ENCODE data around the gene GFI1. TPM values are rescaled to one million over a fixed set of nuclear protein-coding genes. Genes with fewer than 3 reads are reported as not detected.

GFI1 gene
- total and polyA plus RNA-seq, 9 donors: 0.13 to 0.54 (median 0.26) TPM

DNA sequence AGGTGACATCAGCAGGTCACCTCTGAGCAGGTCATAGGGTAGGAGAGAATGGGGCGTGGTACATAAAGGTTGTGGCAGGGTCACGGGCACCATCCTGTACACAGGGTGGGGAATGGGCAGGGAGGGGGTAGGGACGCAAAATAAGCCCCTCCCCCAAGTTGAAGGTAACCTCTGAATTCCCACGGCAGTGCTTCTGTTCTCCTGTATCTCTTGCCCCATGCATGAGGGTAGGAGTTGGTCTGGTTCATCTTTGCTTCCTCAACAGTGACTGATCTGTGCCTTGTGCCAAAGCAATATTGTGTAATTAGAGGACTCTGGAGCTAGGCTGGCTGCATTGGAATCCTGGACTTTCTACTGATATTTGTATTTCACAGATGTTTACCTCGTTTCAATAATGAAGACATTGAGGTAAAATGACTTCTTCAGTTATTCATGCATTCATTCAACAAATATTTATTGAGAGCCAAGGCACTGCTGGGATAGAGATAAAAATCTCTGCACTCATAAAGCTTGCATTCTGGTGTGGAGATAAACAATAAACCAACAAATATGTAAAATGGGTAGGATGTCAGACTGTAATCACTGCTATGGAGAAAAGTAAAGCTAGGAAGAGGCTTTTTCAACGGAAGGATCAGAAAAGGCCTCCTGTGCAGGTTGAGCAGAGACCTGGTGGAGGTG lies 18.4 kb upstream of the GFI1 start:
- no peaks in the 10 kb centered on the region for H3K27me3 ChIP-seq (ENCODE audit: control insufficient read depth, insufficient read depth, low read length)
- no peak overlapping the region for H3K27ac ChIP-seq (ENCODE audit: low read length)
- DNase-seq: no peak
- no peaks in the 10 kb centered on the region for H3K4me1 ChIP-seq (ENCODE audit: control insufficient read depth, insufficient read depth, low read length)
- no peaks in the 10 kb centered on the region for H3K36me3 ChIP-seq (ENCODE audit: control insufficient read depth, insufficient read depth, low read length)
- no peak overlapping the region for H3K4me3 ChIP-seq (ENCODE audit: low read length)
- WGBS (ENCODE audit: insufficient coverage): 74% methylated on average over 3 of the region's 6 CpGs
- no peaks in the 10 kb centered on the region for H3K9me3 ChIP-seq (replicated peaks; ENCODE audit: control insufficient read depth, low read depth, low read length)

DNA sequence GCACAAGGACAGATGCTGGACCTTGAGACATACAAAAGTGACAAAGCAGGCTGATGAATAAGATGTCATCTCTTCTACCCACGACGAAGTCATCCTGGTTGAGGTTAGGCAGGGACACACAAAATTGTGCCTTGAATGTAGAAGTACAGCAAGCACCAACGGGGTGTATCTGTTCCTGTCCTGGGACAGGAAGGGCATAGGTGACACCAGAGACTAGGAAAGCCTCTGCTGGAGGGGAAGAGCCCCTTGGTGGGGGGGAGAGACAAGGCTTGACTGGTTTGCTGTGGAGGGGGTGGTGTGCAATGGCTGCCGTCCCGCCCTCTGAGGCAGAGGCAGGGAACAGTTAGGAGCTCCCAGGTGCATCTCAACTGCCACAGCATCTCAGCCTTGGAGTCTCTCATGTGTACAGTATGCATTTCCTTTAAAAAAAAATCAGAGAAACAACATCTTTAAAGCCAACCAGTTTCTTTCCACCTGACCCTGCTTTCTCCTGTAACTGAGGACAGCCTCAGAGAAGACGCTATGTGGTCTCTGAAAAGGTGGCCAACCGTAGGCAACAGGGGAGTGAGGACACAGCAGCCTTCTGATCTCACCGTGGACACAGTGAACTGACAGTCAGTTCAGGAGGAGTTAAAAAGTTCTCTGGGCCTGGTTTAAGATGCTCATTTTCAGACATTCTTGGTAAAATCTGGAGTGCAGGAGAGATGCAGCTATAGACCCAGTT lies 17.7 kb upstream of the GFI1 start:
- H3K4me3 ChIP-seq (ENCODE audit: low read length): no peak overlapping the region
- H3K27ac ChIP-seq (ENCODE audit: low read length): no peak overlapping the region
- no peaks in the 10 kb centered on the region for H3K4me1 ChIP-seq (ENCODE audit: control insufficient read depth, insufficient read depth, low read length)
- H3K36me3 ChIP-seq (ENCODE audit: control insufficient read depth, insufficient read depth, low read length): no peaks in the 10 kb centered on the region
- WGBS (ENCODE audit: insufficient coverage): 70% methylated on average over 8 of the region's 8 CpGs
- no peak for DNase-seq
- H3K9me3 ChIP-seq (replicated peaks; ENCODE audit: control insufficient read depth, low read depth, low read length): no peaks in the 10 kb centered on the region
- no peaks in the 10 kb centered on the region for H3K27me3 ChIP-seq (ENCODE audit: control insufficient read depth, insufficient read depth, low read length)

DNA sequence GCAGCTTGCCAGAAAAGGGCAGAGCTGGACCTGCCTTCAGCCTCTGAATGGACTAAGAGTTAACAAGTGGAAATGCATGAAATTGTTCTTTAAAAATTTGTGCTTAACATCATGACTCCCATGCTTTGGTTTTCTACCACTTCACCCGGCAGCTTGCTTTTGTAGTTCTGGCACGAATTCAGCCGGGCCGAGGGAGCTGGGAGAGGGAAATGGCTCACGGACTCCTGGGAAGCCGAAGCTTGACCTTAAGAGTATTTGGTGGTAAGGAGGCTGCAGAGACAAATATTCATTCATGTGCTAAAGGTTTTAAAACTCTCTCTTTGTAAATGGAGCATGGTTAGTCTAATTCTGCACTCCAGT lies 17.2 kb upstream of the GFI1 start:
- no peak for DNase-seq
- H3K27ac ChIP-seq (ENCODE audit: low read length): no peak overlapping the region
- no CpG with 5 or more reads among the region's 6 CpGs for WGBS (ENCODE audit: insufficient coverage)
- H3K27me3 ChIP-seq (ENCODE audit: control insufficient read depth, insufficient read depth, low read length): no peaks in the 10 kb centered on the region
- H3K4me1 ChIP-seq (ENCODE audit: control insufficient read depth, insufficient read depth, low read length): no peaks in the 10 kb centered on the region
- no peak overlapping the region for H3K4me3 ChIP-seq (ENCODE audit: low read length)
- no peaks in the 10 kb centered on the region for H3K9me3 ChIP-seq (replicated peaks; ENCODE audit: control insufficient read depth, low read depth, low read length)
- no peaks in the 10 kb centered on the region for H3K36me3 ChIP-seq (ENCODE audit: control insufficient read depth, insufficient read depth, low read length)

GRCh38 chr1:92503043-92503925 lies 16.6 kb upstream of the GFI1 start:
- no peak overlapping the region for H3K4me3 ChIP-seq (ENCODE audit: low read length)
- no CpG with 5 or more reads among the region's 6 CpGs for WGBS (ENCODE audit: insufficient coverage)
- no peaks in the 10 kb centered on the region for H3K36me3 ChIP-seq (ENCODE audit: control insufficient read depth, insufficient read depth, low read length)
- H3K4me1 ChIP-seq (ENCODE audit: control insufficient read depth, insufficient read depth, low read length): no peaks in the 10 kb centered on the region
- H3K9me3 ChIP-seq (replicated peaks; ENCODE audit: control insufficient read depth, low read depth, low read length): no peaks in the 10 kb centered on the region
- no peak overlapping the region for H3K27ac ChIP-seq (ENCODE audit: low read length)
- no peak for DNase-seq
- H3K27me3 ChIP-seq (ENCODE audit: control insufficient read depth, insufficient read depth, low read length): no peaks in the 10 kb centered on the region

DNA sequence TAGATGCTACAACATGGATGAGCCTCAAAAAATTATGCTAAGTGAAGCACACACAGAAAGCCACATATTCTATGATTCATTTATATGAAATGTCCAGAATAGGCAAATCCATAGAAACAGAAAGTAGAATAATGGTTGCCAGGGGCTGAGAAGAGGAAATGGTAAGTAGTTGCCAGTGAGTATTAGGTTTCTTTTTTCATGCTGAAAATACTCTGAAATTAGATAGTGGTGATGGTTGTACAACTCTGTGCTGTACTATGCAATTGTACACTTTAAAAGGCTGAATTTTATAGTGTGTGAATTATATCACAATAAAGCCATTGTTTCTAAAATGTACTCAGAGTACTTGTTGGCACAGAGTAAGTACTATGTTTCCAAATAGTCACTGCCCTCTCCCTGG lies 15.5 kb upstream of the GFI1 start:
- Histone ChIP-seq H3K4me3 (ENCODE audit: low read length) (no peak overlapping the region), H3K36me3 (ENCODE audit: control insufficient read depth, insufficient read depth, low read length) (no peaks in the 10 kb centered on the region), H3K27me3 (ENCODE audit: control insufficient read depth, insufficient read depth, low read length) (no peaks in the 10 kb centered on the region), H3K9me3 (replicated peaks; ENCODE audit: control insufficient read depth, low read depth, low read length) (no peaks in the 10 kb centered on the region), H3K27ac (ENCODE audit: low read length) (no peak overlapping the region), H3K4me1 (ENCODE audit: control insufficient read depth, insufficient read depth, low read length) (no peaks in the 10 kb centered on the region)
- no peak for DNase-seq

DNA sequence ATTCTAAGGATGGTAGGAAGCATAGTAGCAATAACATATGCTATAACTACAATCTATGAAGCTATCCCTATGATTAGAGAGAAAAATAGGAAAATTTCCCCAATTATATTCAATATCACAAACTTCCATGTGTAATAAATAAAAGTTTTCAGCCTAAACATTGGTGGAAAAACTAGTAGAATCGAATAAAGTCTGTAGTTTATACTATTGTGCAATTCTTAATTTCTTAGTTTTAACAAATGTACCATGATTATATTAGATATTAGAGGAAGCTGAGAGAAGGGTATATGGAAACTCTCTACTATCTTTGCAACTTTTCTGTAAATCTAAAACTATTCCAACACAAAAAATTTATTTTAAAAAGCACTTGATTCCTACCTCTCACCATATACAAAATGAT lies 13.8 kb upstream of the GFI1 start:
- no peaks in the 10 kb centered on the region for H3K36me3 ChIP-seq (ENCODE audit: control insufficient read depth, insufficient read depth, low read length)
- H3K4me3 ChIP-seq (ENCODE audit: low read length): no peak overlapping the region
- no peaks in the 10 kb centered on the region for H3K4me1 ChIP-seq (ENCODE audit: control insufficient read depth, insufficient read depth, low read length)
- DNase-seq: no peak
- no peaks in the 10 kb centered on the region for H3K27me3 ChIP-seq (ENCODE audit: control insufficient read depth, insufficient read depth, low read length)
- no peak overlapping the region for H3K27ac ChIP-seq (ENCODE audit: low read length)
- H3K9me3 ChIP-seq (replicated peaks; ENCODE audit: control insufficient read depth, low read depth, low read length): no peaks in the 10 kb centered on the region
- WGBS (ENCODE audit: insufficient coverage): no CpG with 5 or more reads among the region's 1 CpG

DNA sequence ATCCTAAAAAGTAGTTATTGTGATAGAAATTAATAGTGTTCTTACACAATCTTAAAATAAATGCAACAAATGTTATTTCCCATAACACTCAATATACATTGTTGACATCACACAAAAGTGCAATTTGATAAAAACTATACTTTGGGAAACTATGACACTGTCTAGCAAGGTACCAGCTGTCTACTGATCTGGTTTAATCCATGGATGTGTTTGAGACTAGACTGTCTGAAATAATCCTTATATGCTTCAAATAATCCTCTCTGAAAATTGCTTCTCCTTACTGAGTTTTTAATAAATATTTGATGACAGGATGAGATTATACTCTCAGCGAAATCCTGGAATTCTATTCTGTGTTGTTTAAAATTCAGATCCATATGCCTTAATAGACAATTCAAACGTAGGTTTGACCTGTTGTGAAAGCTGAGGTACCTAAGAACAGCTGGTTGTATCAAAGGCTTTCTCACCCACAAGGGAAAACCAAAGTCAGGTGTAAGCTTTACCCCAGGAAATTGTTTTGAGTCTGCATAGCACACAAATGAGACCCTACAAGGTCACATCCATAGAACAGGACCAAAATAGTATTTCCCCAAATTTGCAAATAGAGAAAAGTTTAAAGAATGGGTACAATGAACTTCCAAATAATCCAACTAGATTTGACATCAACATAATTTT lies 8.8 kb upstream of the GFI1 start:
- WGBS (ENCODE audit: insufficient coverage): no CpG with 5 or more reads among the region's 2 CpGs

DNA sequence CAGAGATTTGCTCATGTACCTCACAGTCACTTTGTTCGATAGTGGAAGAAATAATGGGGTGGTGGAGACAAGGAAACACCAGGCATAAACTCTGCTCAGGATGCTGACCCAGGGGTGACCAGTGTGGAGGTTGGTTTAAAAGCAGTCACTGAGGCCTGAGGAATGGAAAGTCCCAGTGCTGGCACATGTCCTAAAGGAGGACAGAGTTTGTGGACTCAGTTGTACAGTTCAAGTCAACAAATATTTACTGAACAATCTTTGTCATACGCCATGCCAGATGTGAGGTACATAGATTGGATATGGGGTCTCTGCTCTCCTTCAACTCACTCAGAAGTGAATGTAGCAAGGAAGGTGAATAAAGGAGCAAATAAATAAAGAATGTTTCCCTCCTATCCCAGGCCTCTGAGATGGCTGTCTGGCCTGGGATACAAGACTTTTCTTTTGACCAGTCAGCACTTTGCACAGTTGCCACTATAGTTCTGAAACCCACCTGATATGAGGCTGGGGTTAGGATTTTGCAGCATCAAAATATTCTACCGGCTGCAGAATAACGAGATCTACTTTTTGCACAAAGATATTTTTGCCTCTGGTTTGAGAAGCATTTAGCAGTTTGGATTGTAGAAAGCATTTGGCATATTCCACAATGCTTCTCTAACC lies 7.9 kb upstream of the GFI1 start:
- Histone ChIP-seq H3K9me3 (replicated peaks; ENCODE audit: control insufficient read depth, low read depth, low read length) (no peaks in the 10 kb centered on the region), H3K4me3 (ENCODE audit: low read length) (no peak overlapping the region), H3K27ac (ENCODE audit: low read length) (no peak overlapping the region), H3K4me1 (ENCODE audit: control insufficient read depth, insufficient read depth, low read length) (no peaks in the 10 kb centered on the region), H3K27me3 (ENCODE audit: control insufficient read depth, insufficient read depth, low read length) (peaks cover 4% of the 10 kb centered on the region), H3K36me3 (ENCODE audit: control insufficient read depth, insufficient read depth, low read length) (no peaks in the 10 kb centered on the region)
- DNase-seq: no peak
- WGBS (ENCODE audit: insufficient coverage): 100% methylated on average over 1 of the region's 4 CpGs

More for the DNA sequence above, 8.8 kb upstream of the GFI1 start:
- H3K27ac ChIP-seq (ENCODE audit: low read length): no peak overlapping the region
- DNase-seq: no peak
- H3K27me3 ChIP-seq (ENCODE audit: control insufficient read depth, insufficient read depth, low read length): peaks cover 2% of the 10 kb centered on the region
- H3K4me1 ChIP-seq (ENCODE audit: control insufficient read depth, insufficient read depth, low read length): no peaks in the 10 kb centered on the region
- no peaks in the 10 kb centered on the region for H3K36me3 ChIP-seq (ENCODE audit: control insufficient read depth, insufficient read depth, low read length)
- no peak overlapping the region for H3K4me3 ChIP-seq (ENCODE audit: low read length)
- no peaks in the 10 kb centered on the region for H3K9me3 ChIP-seq (replicated peaks; ENCODE audit: control insufficient read depth, low read depth, low read length)

GRCh38 chr1:92493139-92493538 lies 6.4 kb upstream of the GFI1 start:
- Histone ChIP-seq H3K4me1 (ENCODE audit: control insufficient read depth, insufficient read depth, low read length) (no peaks in the 10 kb centered on the region), H3K36me3 (ENCODE audit: control insufficient read depth, insufficient read depth, low read length) (no peaks in the 10 kb centered on the region), H3K27me3 (ENCODE audit: control insufficient read depth, insufficient read depth, low read length) (peaks cover 14% of the 10 kb centered on the region), H3K9me3 (replicated peaks; ENCODE audit: control insufficient read depth, low read depth, low read length) (no peaks in the 10 kb centered on the region), H3K4me3 (ENCODE audit: low read length) (no peak overlapping the region), H3K27ac (ENCODE audit: low read length) (no peak overlapping the region)
- DNase-seq: no peak
- WGBS (ENCODE audit: insufficient coverage): 91% methylated on average over 4 of the region's 4 CpGs
